Thoracic aorta (tissue), 2 donors: ENCODE results near the gene STK16. TPM values are rescaled to one million over a fixed set of nuclear protein-coding genes. Genes with fewer than 3 reads are reported as not detected.

Experiments used
- ATAC-seq: fragments of 150-250 bp; one replicate; pipeline ENCODE4 v1.8.0; 2017; ENCODE audit warnings: low read depth; ENCODE audit not compliant: insufficient number of reproducible peaks, low FRiP score
- DNase-seq: peaks from one replicate; pipeline ENCODE4 v3.0.0-alpha.2; 2020; ENCODE audit warnings: low spot score
- H3K27ac ChIP-seq, 2 donors: fragments of 200-600 bp; sonication (generic); 1 replicate in 1 of 2; 2 replicates in 1 of 2; pipeline ENCODE4 v1.5.1; 2016; ENCODE audit warnings: mild to moderate bottlenecking in 2 of 2, moderate library complexity in 2 of 2
- H3K27me3 ChIP-seq: fragments of 200-600 bp; sonication (generic); replicated peaks from 2 replicates; pipeline ENCODE4 v1.6.0; 2016; ENCODE audit warnings: mild to moderate bottlenecking; ENCODE audit not compliant: insufficient read depth
- H3K36me3 ChIP-seq: fragments of 200-600 bp; sonication (generic); one replicate; pipeline ENCODE4 v1.5.1; 2016
- H3K4me1 ChIP-seq, 2 donors: fragments of 200-600 bp; sonication (generic); 1 replicate in 1 of 2; 2 replicates in 1 of 2; pipeline versions ENCODE4 v1.5.1 to v1.6.0; 2016; ENCODE audit warnings: low read depth in 2 of 2, mild to moderate bottlenecking in 1 of 2; ENCODE audit not compliant: control insufficient read depth in 1 of 2
- H3K4me3 ChIP-seq: fragments of 200-600 bp; sonication (generic); 2 replicates; pipeline ENCODE4 v1.5.1; 2016; ENCODE audit warnings: mild to moderate bottlenecking
- H3K9me3 ChIP-seq: fragments of 200-600 bp; sonication (generic); 2 replicates; pipeline ENCODE4 v1.5.1; 2016
- CTCF ChIP-seq: fragments of 200-600 bp; sonication (generic); IDR thresholded peaks from one replicate; pipeline ENCODE4 v1.5.1; 2019; ENCODE audit warnings: antibody characterized with exemption
- total RNA-seq, 2 donors: library from RNA; depleted of rRNA; stranded (reverse); fragments of >200 nt; gene quantifications; one replicate each; pipeline versions ENCODE4 v1.1.0 to v1.2.3, GENCODE V29; 2016

The STK16 gene
- total RNA-seq, 2 donors from 2014 or later, result 10.7 to 11.7 TPM

- no peaks in the 10 kb centered on the region for H3K27me3 ChIP-seq
- no peak for DNase-seq
- no peak overlapping the region for H3K4me3 ChIP-seq
- ATAC-seq, result no peak
- TF ChIP-seq CTCF, result no peak
- H3K9me3 ChIP-seq, result no peaks in the 10 kb centered on the region
- no peak overlapping the region for H3K27ac ChIP-seq
- no peaks in the 10 kb centered on the region for H3K36me3 ChIP-seq
- H3K4me1 ChIP-seq, result peaks cover 3 to 17% of the 10 kb centered on the region in 2 donors
These were observed 51.5 kb downstream of the STK16 start for GRCh38 chr2:219296631-219297391.

GRCh38 chr2:219297766-219298456 lies 52.6 kb downstream of the STK16 start:
- Histone ChIP-seq H3K9me3 (no peaks in the 10 kb centered on the region), H3K4me3 (no peak overlapping the region), H3K4me1 (peaks cover 3 to 17% of the 10 kb centered on the region in 2 donors), H3K36me3 (no peaks in the 10 kb centered on the region), H3K27ac (no peak overlapping the region), H3K27me3 (no peaks in the 10 kb centered on the region)
- ATAC-seq (no peak), DNase-seq (no peak)
- TF ChIP-seq CTCF, result no peak

- no peaks in the 10 kb centered on the region for H3K36me3 ChIP-seq
- H3K27ac ChIP-seq, result no peak overlapping the region
- ATAC-seq (no peak), DNase-seq (peak; percentile 65)
- no peaks in the 10 kb centered on the region for H3K9me3 ChIP-seq
- H3K4me1 ChIP-seq, result peaks cover 3 to 16% of the 10 kb centered on the region in 2 donors
- no peaks in the 10 kb centered on the region for H3K27me3 ChIP-seq
- H3K4me3 ChIP-seq, result no peak overlapping the region
- TF ChIP-seq CTCF, result peak; percentile 99
These were observed 53.6 kb downstream of the STK16 start for GRCh38 chr2:219298759-219299371.

GRCh38 chr2:219299372-219299760 lies 54.1 kb downstream of the STK16 start:
- DNase-seq (no peak), ATAC-seq (no peak)
- Histone ChIP-seq H3K4me3 (no peak overlapping the region), H3K36me3 (no peaks in the 10 kb centered on the region), H3K27me3 (no peaks in the 10 kb centered on the region), H3K9me3 (no peaks in the 10 kb centered on the region), H3K4me1 (peaks cover under 1 to 11% of the 10 kb centered on the region in 2 donors), H3K27ac (no peak overlapping the region)
- TF ChIP-seq CTCF, result no peak

Other genes starting within 250 kb of the STK16 start
- not detected for gene CFAP65, start 204.0 kb upstream of the STK16 start, total RNA-seq
- 1 to 10 TPM in 1 of 2 donors, not detected in 1; 1.6 TPM for gene IHH, start 184.6 kb upstream of the STK16 start, total RNA-seq
- 10 to 100 TPM; 10.3 to 14.5 TPM for gene NHEJ1, start 84.7 kb upstream of the STK16 start, total RNA-seq
- gene SLC23A3, start 75.5 kb upstream of the STK16 start, total RNA-seq, result 1 to 10 TPM; 1.4 to 3.4 TPM
- 10 to 100 TPM; 31.9 to 51.0 TPM for gene CNPPD1, start 68.6 kb upstream of the STK16 start, total RNA-seq
- gene RETREG2, start 67.2 kb upstream of the STK16 start, total RNA-seq, result 10 to 100 TPM; 43.8 to 58.6 TPM
- gene ZFAND2B, start 38.7 kb upstream of the STK16 start, total RNA-seq, result 10 to 100 TPM; 21.7 to 83.8 TPM
- 10 to 100 TPM; 12.7 to 26.0 TPM for gene ABCB6, start 26.5 kb upstream of the STK16 start, total RNA-seq
- gene ATG9A, start 15.8 kb upstream of the STK16 start, total RNA-seq, result 10 to 100 TPM; 39.4 to 60.4 TPM
- gene ANKZF1, start 15.7 kb upstream of the STK16 start, total RNA-seq, result 10 to 100 TPM; 69.7 to 72.6 TPM
- 10 to 100 TPM in 1 of 2 donors, 1 to 10 TPM in 1; 9.1 to 13.7 TPM for gene GLB1L, start within 50 bp of the STK16 start, total RNA-seq
- not detected for gene TUBA4B, start 7.8 kb downstream of the STK16 start, total RNA-seq
- 10 to 100 TPM; 20.4 to 84.6 TPM for gene TUBA4A, start 8.4 kb downstream of the STK16 start, total RNA-seq
- gene DNAJB2, start 33.9 kb downstream of the STK16 start, total RNA-seq, result 10 to 100 TPM; 56.9 to 61.2 TPM
- not detected for gene PTPRN, start 63.9 kb downstream of the STK16 start, total RNA-seq
- gene RESP18, start 87.3 kb downstream of the STK16 start, total RNA-seq, result not detected
- 10 to 100 TPM; 42.7 to 51.2 TPM for gene DNPEP, start 142.4 kb downstream of the STK16 start, total RNA-seq
- gene DES, start 172.9 kb downstream of the STK16 start, total RNA-seq, result 100 to 1,000 TPM; 146 to 302 TPM
- gene SPEG, start 189.4 kb downstream of the STK16 start, total RNA-seq, result 100 to 1,000 TPM; 426 to 455 TPM